Measurements from ENCODE around the gene UGDH.

DNA sequence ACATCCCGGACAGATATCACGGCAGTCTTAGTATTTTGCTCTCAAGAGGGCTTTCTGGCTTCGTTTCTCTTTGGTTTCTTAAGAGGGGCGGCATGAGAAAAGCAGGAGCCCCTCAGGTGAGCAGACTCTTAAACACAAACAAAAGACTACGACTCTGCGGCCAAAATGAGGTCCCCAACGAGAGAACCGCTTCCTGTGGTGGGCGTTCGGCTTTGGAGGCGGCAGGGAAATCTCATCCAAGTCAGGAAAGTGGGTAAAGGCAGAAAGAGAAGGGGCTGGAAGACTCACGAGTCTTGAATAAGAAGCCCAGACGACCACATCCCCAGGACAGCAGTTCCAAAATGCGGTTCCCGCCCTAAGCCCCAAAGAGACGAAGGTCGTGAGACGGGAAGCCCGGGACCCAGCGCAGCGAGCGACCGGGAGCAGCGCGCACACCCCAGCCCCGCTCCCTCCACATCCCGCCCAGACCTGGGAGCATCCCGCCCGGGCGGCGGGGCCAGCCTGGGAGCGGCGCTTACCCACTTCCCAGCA, 409 bp downstream of the UGDH start:
- TF ChIP-seq EZH2 (conservative IDR thresholded peaks at IDR 0.05; ENCODE audit: low read depth, low read length): no peak
- TF ChIP-seq, protein P1, sequence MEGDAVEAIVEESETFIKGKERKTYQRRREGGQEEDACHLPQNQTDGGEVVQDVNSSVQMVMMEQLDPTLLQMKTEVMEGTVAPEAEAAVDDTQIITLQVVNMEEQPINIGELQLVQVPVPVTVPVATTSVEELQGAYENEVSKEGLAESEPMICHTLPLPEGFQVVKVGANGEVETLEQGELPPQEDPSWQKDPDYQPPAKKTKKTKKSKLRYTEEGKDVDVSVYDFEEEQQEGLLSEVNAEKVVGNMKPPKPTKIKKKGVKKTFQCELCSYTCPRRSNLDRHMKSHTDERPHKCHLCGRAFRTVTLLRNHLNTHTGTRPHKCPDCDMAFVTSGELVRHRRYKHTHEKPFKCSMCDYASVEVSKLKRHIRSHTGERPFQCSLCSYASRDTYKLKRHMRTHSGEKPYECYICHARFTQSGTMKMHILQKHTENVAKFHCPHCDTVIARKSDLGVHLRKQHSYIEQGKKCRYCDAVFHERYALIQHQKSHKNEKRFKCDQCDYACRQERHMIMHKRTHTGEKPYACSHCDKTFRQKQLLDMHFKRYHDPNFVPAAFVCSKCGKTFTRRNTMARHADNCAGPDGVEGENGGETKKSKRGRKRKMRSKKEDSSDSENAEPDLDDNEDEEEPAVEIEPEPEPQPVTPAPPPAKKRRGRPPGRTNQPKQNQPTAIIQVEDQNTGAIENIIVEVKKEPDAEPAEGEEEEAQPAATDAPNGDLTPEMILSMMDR (CRISPR knock-in tag; IDR thresholded peaks at IDR 0.05): no peak
- no peak for TF ChIP-seq TAF1 (CRISPR knock-in tag; IDR thresholded peaks at IDR 0.05)
- no peak for TF ChIP-seq KMT2B (CRISPR knock-in tag; IDR thresholded peaks at IDR 0.05)
- no peak for TF ChIP-seq SNRNP70 (IDR thresholded peaks at IDR 0.05; ENCODE audit: low read depth, low read length)
- no peak for TF ChIP-seq ZFP36L1 (CRISPR knock-in tag; IDR thresholded peaks at IDR 0.05)
- TF ChIP-seq ZKSCAN5 (CRISPR knock-in tag; IDR thresholded peaks at IDR 0.05): no peak
- TF ChIP-seq, protein P2, sequence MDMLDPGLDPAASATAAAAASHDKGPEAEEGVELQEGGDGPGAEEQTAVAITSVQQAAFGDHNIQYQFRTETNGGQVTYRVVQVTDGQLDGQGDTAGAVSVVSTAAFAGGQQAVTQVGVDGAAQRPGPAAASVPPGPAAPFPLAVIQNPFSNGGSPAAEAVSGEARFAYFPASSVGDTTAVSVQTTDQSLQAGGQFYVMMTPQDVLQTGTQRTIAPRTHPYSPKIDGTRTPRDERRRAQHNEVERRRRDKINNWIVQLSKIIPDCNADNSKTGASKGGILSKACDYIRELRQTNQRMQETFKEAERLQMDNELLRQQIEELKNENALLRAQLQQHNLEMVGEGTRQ (IDR thresholded peaks at IDR 0.05; ENCODE audit: low read depth, low read length): no peak
- TF ChIP-seq, protein P2 (CRISPR knock-in tag; IDR thresholded peaks at IDR 0.05; ENCODE audit: borderline replicate concordance): no peak
